K562 (cell line): ENCODE measurements around the gene IRF8.

Source experiments
- CLOCK ChIP-seq: fragments of 250-450 bp; sonication (Bioruptor Pico); IDR thresholded peaks from 2 replicates; pipeline ENCODE4 v1.4.0; 2020; ENCODE audit warnings: mild to moderate bottlenecking, moderate library complexity, borderline replicate concordance
- CTCF ChIP-seq, 3 experiments: IDR thresholded peaks in 2 of 3; conservative IDR thresholded peaks in 1 of 3; 2 replicates each; pipeline ENCODE4 v1.5.1; 2011 to 2012; ENCODE audit warnings: low read length in 3 of 3, mild to moderate bottlenecking in 3 of 3, control low read depth in 2 of 3, improper control_type of control experiment in 1 of 3, inconsistent platforms in 1 of 3, low read depth in 1 of 3, mixed read lengths in 1 of 3, moderate library complexity in 1 of 3; ENCODE audit not compliant: insufficient read depth in 2 of 3
- ELF4 ChIP-seq: fragments of 450-650 bp; formaldehyde crosslinking; IDR thresholded peaks from 2 replicates; pipeline ENCODE4 v1.4.0; 2022; ENCODE audit warnings: missing genetic modification characterization
- FOXK2 ChIP-seq, 2 experiments: fragments of 450-650 bp; IDR thresholded peaks in 1 of 2; conservative IDR thresholded peaks in 1 of 2; 2 replicates each; pipeline ENCODE4 v1.6.1; 2016; ENCODE audit warnings: low read depth in 2 of 2, mild to moderate bottlenecking in 1 of 2
- POLR2AphosphoS2 ChIP-seq: IDR thresholded peaks from 2 replicates; pipeline ENCODE4 v1.6.1; 2012; ENCODE audit warnings: low read length, improper control_type of control experiment
- RHOXF2B ChIP-seq: fragments of 250-450 bp; sonication (Bioruptor Pico); conservative IDR thresholded peaks from 2 replicates; pipeline ENCODE4 v1.5.1; 2021
- SETDB1 ChIP-seq: IDR thresholded peaks from one replicate; pipeline ENCODE4 v1.6.1; 2012; ENCODE audit warnings: low read length, control low read depth, inconsistent platforms
- TCF7L2 ChIP-seq: fragments of 150-350 bp; IDR thresholded peaks from 2 replicates; pipeline ENCODE4 v1.6.1; 2016; ENCODE audit warnings: low read depth, mild to moderate bottlenecking, low read length, moderate library complexity
- ZNF23 ChIP-seq: fragments of 250-450 bp; sonication (Bioruptor Pico); IDR thresholded peaks from 2 replicates; pipeline ENCODE4 v1.4.0; 2020; ENCODE audit warnings: mild to moderate bottlenecking

- no peak for TF ChIP-seq ZNF23 (CRISPR knock-in tag)
- TF ChIP-seq RHOXF2B (CRISPR knock-in tag), result no peak
- TF ChIP-seq ELF4 (CRISPR knock-in tag), result no peak
- TF ChIP-seq CTCF (IDR thresholded peaks at IDR 0.05 in 2 of 3, conservative IDR thresholded peaks at IDR 0.05 in 1 of 3; ENCODE audit: insufficient read depth in 2 of 3, low read depth in 1 of 3, low read length in 3 of 3), result no peak
- TF ChIP-seq CLOCK (CRISPR knock-in tag), result no peak
- TF ChIP-seq FOXK2 (conservative IDR thresholded peaks at IDR 0.05 in 1 of 2, IDR thresholded peaks at IDR 0.05 in 1 of 2; ENCODE audit: low read depth in 2 of 2), result no peak
- no peak for TF ChIP-seq TCF7L2
- no peak for TF ChIP-seq POLR2AphosphoS2
- no peak for TF ChIP-seq SETDB1
Observed at GRCh38 chr16:85970738-85971137, 71.8 kb downstream of the IRF8 start.
